Hepatocyte (in vitro differentiated cells): ENCODE measurements around the gene SIGLEC1.

Source experiments
- EZH2 ChIP-seq: fragments of 200-600 bp; sonication (generic); IDR thresholded peaks from 2 replicates; pipeline ENCODE4 v1.6.1; 2016; ENCODE audit warnings: antibody characterized with exemption, mild to moderate bottlenecking, borderline replicate concordance
- EZH2phosphoT487 ChIP-seq: fragments of 200-600 bp; sonication (generic); IDR thresholded peaks from one replicate; pipeline ENCODE4 v1.6.1; 2018; ENCODE audit warnings: antibody characterized with exemption, mild to moderate bottlenecking, low read depth, moderate library complexity; ENCODE audit not compliant: unreplicated experiment, severe bottlenecking
- TF ChIP-seq, protein P1 (sequence below): fragments of 200-600 bp; sonication (generic); IDR thresholded peaks from 2 replicates; pipeline ENCODE4 v1.5.1; 2016; ENCODE audit warnings: antibody characterized with exemption, mild to moderate bottlenecking; ENCODE audit not compliant: poor library complexity

DNA sequence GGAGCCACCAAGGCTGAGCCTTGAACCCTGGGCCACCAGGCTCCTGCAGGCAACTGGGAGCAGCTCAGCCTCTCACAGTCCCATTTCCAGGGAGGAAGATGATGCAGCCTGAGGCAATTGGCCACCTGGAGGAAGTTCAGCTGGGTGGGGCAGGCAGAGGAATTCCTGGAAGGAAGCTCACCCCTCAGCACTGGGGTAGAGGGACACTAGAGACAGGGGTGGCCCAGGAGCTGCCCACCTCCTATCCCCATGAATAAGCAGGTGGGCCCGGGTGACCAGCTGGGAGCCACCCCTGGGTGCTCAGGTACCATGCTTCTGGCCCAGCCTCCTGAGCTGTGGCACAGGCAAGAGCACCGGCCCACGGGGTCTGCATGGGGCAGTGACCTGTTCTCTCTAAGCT, 16.5 kb upstream of the SIGLEC1 start:
- TF ChIP-seq, protein P1, sequence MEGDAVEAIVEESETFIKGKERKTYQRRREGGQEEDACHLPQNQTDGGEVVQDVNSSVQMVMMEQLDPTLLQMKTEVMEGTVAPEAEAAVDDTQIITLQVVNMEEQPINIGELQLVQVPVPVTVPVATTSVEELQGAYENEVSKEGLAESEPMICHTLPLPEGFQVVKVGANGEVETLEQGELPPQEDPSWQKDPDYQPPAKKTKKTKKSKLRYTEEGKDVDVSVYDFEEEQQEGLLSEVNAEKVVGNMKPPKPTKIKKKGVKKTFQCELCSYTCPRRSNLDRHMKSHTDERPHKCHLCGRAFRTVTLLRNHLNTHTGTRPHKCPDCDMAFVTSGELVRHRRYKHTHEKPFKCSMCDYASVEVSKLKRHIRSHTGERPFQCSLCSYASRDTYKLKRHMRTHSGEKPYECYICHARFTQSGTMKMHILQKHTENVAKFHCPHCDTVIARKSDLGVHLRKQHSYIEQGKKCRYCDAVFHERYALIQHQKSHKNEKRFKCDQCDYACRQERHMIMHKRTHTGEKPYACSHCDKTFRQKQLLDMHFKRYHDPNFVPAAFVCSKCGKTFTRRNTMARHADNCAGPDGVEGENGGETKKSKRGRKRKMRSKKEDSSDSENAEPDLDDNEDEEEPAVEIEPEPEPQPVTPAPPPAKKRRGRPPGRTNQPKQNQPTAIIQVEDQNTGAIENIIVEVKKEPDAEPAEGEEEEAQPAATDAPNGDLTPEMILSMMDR: no peak
- TF ChIP-seq EZH2 (no peak), EZH2phosphoT487 (no peak)
